T1000 (cell line): ENCODE data around the gene JMJD4.

Experiments
- DNase-seq: peaks from one replicate; lab custom pipeline; 2025; ENCODE audit warnings: mixed read lengths; lab: John Stamatoyannopoulos, UW

Gene JMJD4

DNA sequence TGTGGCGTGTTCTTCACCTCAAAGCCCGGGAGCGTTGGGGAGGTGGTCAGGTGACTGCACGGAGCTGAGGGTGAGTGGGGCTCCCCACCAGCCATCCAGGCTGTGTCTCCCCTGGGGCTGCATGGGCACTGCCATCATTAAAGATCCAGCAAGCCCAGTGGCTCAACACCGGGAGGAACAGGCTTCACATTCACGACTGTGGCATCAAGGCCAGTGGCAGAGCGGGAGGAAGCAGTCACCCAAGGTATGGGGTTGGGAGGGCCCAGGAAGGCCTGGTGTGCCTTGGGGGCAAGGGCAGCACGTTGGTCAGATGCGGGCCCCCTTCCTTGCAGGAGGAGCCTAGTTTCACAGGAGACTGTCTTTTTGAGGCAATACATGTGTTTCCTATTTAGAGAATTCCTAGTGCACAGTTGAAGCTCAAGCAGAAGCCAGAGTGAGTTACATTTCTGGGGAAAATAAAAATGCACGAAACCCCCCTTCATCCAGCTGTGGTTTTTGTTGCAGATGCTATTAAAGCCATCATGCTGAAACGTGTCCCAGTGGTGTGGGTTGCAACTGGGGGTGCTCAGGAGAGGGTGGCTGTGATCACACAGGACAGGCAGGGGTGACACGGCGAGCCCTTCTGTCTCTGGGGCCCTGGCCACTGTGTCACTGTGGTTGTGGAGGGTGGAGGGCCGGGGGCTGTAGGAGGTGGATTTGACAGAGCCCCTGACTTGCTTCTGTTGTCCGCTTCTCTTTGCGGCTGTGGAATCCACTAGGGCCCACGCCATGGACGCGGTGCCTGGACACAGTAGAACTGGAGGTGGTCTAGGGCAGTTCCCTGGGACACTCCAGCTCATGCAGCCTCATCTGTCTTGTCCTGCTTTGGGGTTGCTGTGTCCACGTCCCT is 34.2 kb upstream of the JMJD4 start:
- no peak for DNase-seq

DNA sequence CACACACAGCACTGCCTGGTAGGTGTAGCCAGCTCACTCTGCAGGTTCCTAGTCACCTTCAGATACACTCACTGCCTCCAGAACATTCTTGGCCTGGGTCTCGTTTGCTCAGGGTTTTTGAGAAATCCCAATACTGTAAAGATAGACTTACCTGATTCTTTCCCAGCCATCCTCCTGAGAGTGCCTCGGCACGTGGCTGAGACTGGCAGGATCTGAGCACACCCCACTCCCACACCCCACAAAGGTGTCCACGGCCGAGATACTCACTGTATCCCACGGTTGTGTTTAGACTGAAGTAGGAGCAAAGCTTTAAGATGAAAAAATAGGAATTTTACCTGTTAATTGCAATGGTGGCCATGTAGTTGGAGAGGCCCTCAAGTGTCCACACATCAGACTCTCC is 33.5 kb upstream of the JMJD4 start:
- no peak for DNase-seq

DNA sequence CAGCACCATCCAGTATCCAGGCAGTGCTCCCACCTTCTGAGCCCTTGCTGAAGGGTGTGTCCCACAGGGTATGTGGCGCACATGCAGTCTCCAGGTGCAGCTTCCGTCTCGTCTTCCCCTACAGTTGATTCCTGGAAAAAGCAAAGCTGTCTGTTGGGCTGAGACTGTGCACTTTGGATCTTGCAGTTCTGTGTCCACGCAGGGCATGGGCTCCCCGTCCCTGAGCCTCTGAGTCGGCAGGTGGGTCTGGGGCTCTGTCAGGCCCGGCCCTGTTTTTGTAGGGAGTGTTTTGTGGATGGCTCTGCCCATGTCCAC is 33.0 kb upstream of the JMJD4 start:
- DNase-seq: no peak

DNA sequence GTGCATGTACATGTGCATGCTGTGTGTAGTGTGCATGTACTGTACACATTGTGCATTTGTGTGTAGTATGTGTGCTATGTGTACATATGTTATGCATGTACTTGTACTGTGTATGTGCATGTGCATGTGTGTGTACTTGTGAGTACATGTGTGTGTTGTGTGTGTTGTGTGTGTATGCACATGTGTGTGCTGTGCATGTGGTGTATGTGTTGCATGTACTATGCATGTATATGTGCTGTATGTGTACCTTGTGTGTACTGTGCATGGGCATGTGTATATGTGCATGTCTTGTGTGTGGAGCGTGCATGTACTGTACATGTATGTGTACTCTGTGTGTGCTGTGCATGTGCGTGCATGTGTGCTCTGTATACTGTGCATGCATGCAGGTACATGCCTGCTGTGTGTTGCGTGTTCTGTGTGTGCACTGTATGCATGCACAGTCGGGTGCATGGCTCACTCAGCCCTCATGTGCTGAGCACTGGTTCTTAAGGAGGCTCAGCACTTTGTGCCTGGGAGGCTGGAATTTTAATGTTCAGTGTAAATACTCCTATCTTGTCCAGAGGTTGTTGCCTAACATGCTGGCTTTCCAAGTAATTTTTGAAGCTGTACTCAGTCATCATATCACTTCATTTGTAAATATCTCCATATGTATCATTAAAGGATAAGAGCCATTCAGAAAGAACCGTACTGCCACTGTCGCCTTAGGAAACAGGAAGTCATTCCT is 32.5 kb upstream of the JMJD4 start:
- DNase-seq: no peak

DNA sequence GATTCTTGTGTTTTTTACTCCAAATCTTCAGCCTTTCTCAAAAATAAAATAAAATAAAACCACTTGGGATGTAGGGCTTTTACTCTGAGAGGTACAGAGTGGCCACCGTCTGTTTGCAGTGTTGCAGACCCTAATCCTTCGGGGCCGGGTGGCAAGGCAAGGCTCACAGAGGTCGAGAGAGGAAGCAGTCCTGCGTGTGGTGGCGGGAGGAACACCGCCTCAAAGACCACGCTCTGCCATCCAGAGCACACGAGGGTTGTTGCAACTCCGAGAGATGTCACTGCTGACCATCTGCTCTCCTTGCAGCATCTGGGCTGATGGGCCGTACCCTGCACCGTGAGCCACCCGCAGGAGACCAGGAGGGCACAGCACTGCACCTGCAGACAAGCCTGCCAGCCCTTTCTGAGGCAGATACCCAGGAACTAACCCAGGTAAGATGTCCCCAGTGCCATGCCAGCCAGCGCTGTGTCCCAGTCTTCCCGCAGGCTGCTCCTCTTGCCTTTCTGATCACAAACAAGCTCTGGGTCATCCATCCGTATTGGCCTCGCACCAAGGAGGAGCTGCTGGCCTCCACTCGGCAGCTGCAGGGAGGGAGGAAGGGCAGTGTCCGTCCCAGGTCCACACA is 31.7 kb upstream of the JMJD4 start:
- DNase-seq: no peak

GRCh38 chr1:227766015-227766634 is 31.0 kb upstream of the JMJD4 start:
- no peak for DNase-seq

- no peak for DNase-seq
These were observed 30.3 kb upstream of the JMJD4 start for GRCh38 chr1:227765261-227766014.

GRCh38 chr1:227764019-227764391 is 28.9 kb upstream of the JMJD4 start:
- peak; percentile 24 for DNase-seq

GRCh38 chr1:227763246-227764018 is 28.3 kb upstream of the JMJD4 start:
- no peak for DNase-seq

GRCh38 chr1:227762231-227762911 is 27.3 kb upstream of the JMJD4 start:
- peak; percentile 78 for DNase-seq

DNA sequence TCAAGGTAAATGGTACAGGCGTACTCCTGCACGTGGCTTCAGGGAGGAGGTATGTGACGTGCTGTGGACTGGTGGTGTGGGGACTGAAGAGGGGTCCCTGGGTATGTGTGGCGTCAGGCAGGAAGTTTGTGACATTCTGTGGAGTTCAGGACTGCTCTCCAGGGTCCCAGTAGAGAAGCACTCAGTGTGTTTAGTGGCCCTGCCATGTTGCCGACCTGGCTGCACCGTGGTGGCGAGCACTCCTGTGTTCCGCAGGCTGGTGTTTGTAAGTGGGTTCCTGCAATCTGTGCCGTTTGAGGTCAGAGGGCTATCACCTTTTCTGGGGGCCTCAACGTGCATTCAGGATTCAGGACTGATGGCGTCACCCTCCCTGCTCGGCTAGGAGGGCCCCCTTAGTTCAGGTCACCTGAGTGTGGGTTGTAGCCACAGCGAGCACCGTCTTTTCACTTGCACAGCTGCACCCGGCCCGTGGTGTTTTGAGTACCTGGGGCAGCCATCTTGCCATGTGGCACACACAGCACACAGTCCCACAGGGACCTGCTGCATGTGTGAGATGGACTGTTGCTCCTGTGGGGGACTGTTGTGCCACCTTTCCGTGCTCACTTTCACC is 26.6 kb upstream of the JMJD4 start:
- DNase-seq: no peak

- DNase-seq: no peak
These were observed 25.3 kb upstream of the JMJD4 start for GRCh38 chr1:227760377-227760776.

DNA sequence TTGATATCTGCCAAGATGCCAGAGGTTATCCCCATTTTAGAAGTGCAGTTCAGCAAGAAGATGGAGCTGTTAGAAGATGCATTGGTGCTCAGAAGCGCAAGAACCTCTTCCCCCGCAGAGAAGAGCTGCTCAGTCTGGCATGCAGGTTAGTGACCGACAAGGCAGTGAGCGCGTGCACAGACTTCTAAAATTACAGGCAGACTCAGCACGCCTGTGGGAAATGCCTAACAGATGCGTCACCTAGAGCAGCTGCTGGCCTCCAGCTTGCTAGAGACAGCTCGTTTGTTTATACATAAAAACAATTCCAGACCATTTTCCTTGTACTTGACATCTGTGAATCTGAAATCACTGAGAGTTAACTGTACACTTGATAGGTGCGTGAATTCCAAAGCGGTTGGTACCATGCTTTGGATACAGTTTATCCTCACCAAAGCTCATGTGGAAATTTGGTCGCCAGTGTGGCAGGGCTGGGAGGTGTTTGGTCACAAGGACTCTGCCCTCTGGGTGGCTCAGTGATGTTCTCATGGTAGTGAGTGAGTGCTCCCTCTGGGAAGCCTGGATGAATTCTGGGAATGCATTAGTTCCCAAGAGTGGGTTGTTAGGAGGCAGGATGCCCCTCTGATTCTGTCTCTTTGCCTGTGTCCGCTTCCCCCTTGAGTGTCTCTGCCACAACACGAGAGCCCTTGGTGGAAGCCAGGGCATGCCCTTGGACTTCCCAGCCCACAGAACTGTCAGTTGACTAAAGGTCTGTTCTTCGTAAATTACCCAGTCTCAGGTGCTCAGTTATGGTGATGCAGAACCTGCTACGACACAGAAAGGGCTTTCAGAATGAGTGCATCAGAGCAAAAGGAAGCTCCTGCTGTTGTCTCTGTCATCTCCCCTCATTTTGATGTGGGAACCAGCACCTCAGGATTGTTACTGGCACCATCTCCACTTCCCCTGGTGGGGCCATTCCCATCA is 24.5 kb upstream of the JMJD4 start:
- peak; percentile 78 for DNase-seq

DNA sequence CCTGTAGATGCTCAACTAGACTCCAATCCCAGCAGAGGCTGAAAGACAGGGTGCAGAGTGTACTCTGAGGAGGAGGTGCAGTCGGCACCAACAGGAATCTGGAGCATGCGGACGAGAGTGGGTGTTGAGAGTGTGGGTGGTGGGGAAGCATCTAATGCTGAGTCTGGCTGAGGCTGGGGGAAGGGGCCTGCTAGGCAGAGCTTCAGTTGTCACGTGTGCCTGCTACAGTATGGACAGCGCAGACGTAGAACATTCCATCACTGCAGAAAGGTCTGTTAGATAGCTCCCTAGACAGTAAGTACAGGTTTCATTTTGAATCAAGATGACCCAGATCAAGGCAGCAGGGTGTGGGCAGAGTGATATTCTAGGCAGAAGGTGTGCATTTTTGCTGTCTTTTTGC is 23.3 kb upstream of the JMJD4 start:
- DNase-seq: no peak

- no peak for DNase-seq
These were observed 22.7 kb upstream of the JMJD4 start for GRCh38 chr1:227757781-227758180.

GRCh38 chr1:227756172-227756959 is 21.3 kb upstream of the JMJD4 start:
- no peak for DNase-seq

GRCh38 chr1:227754958-227755357 is 19.9 kb upstream of the JMJD4 start:
- no peak for DNase-seq
